IPS-15b (cell line): ENCODE results near the gene PI4KB.
"Not testable (repeated sequence)": the region's sequence is repeated elsewhere in the genome, so short reads cannot be mapped to it uniquely, and the experiment has no call there.

ENCODE experiments used
- H3K27me3 ChIP-seq: one replicate; pipeline ENCODE4 v1.6.1; 2013; ENCODE audit warnings: low read length; ENCODE audit not compliant: control insufficient read depth, insufficient read depth
- H3K36me3 ChIP-seq: one replicate; pipeline ENCODE4 v1.6.1; 2013; ENCODE audit warnings: low read length; ENCODE audit not compliant: control insufficient read depth, insufficient read depth
- H3K4me1 ChIP-seq: one replicate; pipeline ENCODE4 v1.6.1; 2013; ENCODE audit warnings: mild to moderate bottlenecking, low read length; ENCODE audit not compliant: control insufficient read depth, insufficient read depth
- H3K4me3 ChIP-seq: one replicate; pipeline ENCODE4 v1.5.1; 2013; ENCODE audit warnings: low read depth, low read length
- H3K9ac ChIP-seq: one replicate; pipeline ENCODE4 v1.6.1; 2013; ENCODE audit warnings: low read depth, mild to moderate bottlenecking, low read length
- H3K9me3 ChIP-seq: one replicate; pipeline ENCODE4 v1.6.1; 2013; ENCODE audit warnings: mild to moderate bottlenecking, low read length; ENCODE audit not compliant: control insufficient read depth, insufficient read depth

PI4KB gene

GRCh38 chr1:151362308-151363155 is 35.3 kb upstream of the PI4KB start:
- no peak overlapping the region for H3K4me3 ChIP-seq
- peaks cover 13% of the 10 kb centered on the region for H3K9me3 ChIP-seq
- H3K9ac ChIP-seq, result no peak overlapping the region
- no peaks in the 10 kb centered on the region for H3K27me3 ChIP-seq
- peaks cover 10% of the 10 kb centered on the region for H3K36me3 ChIP-seq
- no peaks in the 10 kb centered on the region for H3K4me1 ChIP-seq

GRCh38 chr1:151361883-151362282 is 34.7 kb upstream of the PI4KB start:
- H3K27me3 ChIP-seq, result no peaks in the 10 kb centered on the region
- no peaks in the 10 kb centered on the region for H3K4me1 ChIP-seq
- peaks cover 13% of the 10 kb centered on the region for H3K9me3 ChIP-seq
- no peak overlapping the region for H3K4me3 ChIP-seq
- H3K36me3 ChIP-seq, result peaks cover 8% of the 10 kb centered on the region
- H3K9ac ChIP-seq, result no peak overlapping the region

- no peak overlapping the region for H3K9ac ChIP-seq
- peaks cover 3% of the 10 kb centered on the region for H3K9me3 ChIP-seq
- H3K4me1 ChIP-seq, result no peaks in the 10 kb centered on the region
- H3K27me3 ChIP-seq, result no peaks in the 10 kb centered on the region
- H3K36me3 ChIP-seq, result no peaks in the 10 kb centered on the region
- no peak overlapping the region for H3K4me3 ChIP-seq
These were observed 29.5 kb upstream of the PI4KB start for GRCh38 chr1:151356696-151357095.

- Histone ChIP-seq H3K27me3 (no peaks in the 10 kb centered on the region), H3K36me3 (no peaks in the 10 kb centered on the region), H3K9me3 (peaks cover 3% of the 10 kb centered on the region), H3K4me3 (no peak overlapping the region), H3K9ac (no peak overlapping the region), H3K4me1 (peaks cover 5% of the 10 kb centered on the region)
These were observed 25.0 kb upstream of the PI4KB start for GRCh38 chr1:151352021-151352718.

DNA sequence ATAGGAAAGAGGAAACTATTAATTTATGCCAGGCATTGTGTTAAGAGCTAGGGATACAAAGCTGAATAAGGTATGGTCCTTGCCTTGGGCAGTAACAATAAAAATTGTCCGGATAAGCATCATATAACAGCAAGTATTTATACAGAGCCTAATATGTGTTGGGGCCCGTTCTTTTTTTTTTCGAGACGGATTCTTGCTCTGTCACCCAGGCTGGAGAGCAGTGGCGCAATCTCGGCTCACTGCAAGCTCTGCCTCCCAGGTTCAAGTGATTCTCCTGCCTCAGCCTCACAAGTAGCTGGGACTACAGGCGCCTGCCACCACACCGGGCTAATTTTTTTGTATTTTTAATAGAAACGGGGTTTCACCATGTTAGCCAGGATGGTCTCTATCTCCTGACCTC is 23.1 kb upstream of the PI4KB start:
- H3K36me3 ChIP-seq, H3K9ac ChIP-seq, H3K4me3 ChIP-seq, H3K9me3 ChIP-seq, H3K27me3 ChIP-seq: not testable (repeated sequence)
- H3K4me1 ChIP-seq, result peaks cover 11% of the 10 kb centered on the region

DNA sequence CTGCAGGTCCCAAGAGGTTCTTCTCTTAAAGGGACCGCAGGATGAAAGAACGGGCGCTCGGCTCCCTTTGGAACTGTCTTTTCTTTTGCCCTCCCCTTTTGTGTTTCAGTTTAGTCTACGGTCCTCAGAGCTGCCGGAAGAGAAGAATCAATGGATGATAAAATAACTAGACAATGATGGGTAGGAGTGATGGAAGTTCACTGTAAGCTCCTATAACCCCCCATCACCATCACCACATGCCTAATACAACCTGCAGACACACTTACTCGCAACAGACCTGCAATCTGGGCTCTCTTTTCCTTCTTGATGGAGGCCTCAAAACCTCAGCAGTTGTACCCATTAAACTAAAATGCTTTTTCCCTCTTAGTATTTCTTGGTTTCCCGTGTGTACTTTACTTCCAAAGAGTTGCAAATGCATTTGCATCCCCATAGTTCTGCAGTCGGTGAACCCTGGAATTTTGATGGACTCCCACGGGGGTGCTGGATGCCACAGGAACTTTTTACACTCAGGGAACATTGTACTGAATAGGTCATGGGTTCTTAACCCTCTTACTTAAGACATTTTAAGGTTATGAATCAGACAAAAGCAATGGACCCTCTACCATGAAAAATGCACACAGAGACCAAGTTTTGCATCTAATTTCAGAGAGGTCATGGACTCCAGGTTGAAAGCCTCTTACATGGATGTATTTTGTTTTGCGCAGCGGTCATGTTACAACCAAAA is 20.5 kb upstream of the PI4KB start:
- no peaks in the 10 kb centered on the region for H3K27me3 ChIP-seq
- peaks cover 14% of the 10 kb centered on the region for H3K36me3 ChIP-seq
- H3K9me3 ChIP-seq, result peaks cover 3% of the 10 kb centered on the region
- H3K4me1 ChIP-seq, result peaks cover 11% of the 10 kb centered on the region
- H3K9ac ChIP-seq, result peak overlapping the region; percentile 47
- peak overlapping the region; percentile 43 for H3K4me3 ChIP-seq

GRCh38 chr1:151346769-151347522 is 19.7 kb upstream of the PI4KB start, which contains the start of gene RFX5:
RFX5 (minus strand) TSS chr1:151347252; CDS start chr1:151346320, 932 bp downstream.
- peaks cover 21% of the 10 kb centered on the region for H3K36me3 ChIP-seq

DNA sequence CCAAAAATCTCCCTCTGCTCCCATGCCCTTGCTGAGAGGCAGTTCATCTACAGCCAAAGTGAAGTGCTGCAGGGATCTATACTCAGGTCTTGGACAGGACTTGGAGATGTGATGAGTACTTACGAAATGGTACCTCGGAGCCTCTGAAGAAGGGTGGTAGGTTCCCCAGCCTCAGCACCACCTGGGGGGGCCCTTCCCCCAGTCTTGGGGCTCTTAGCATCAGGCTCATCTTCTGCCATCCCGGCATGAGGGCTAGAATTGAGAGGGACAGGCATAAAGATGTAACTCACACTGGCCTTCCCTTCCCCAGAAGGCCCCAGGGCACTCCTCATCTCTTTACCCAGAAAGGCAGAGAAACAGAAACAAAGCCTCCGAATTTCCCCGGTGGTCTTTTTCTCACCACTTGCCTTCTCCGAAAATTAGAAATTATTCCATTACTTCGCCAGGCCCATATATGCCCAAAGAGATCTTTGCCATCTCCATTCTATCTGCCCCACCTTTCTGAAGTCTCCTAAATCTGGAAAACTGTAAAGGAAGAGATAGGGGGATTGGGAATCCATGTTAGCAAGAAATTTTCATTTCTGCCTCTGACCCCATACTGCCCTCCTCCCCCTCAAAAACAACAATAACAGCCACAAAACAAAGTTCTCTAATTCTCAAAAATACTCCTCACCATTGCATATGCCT is 19.0 kb upstream of the PI4KB start:
- no peaks in the 10 kb centered on the region for H3K27me3 ChIP-seq
- peak overlapping the region; percentile 98 for H3K9ac ChIP-seq
- no peaks in the 10 kb centered on the region for H3K9me3 ChIP-seq
- H3K36me3 ChIP-seq, result peaks cover 21% of the 10 kb centered on the region
- peak overlapping the region; percentile 89 for H3K4me3 ChIP-seq
- peaks cover 11% of the 10 kb centered on the region for H3K4me1 ChIP-seq

More at GRCh38 chr1:151346769-151347522, 19.7 kb upstream of the PI4KB start, which contains the start of gene RFX5:
- Histone ChIP-seq H3K4me1 (peaks cover 11% of the 10 kb centered on the region), H3K9me3 (peaks cover 2% of the 10 kb centered on the region), H3K9ac (peak within 1 kb of the TSS; percentile 98), H3K4me3 (peak within 1 kb of the TSS; percentile 89), H3K27me3 (no peaks in the 10 kb centered on the region)

GRCh38 chr1:151344291-151344690 is 17.1 kb upstream of the PI4KB start:
- H3K36me3 ChIP-seq, result peaks cover 21% of the 10 kb centered on the region
- no peaks in the 10 kb centered on the region for H3K9me3 ChIP-seq
- H3K4me3 ChIP-seq, result no peak overlapping the region
- no peak overlapping the region for H3K9ac ChIP-seq
- H3K4me1 ChIP-seq, result peaks cover 11% of the 10 kb centered on the region
- no peaks in the 10 kb centered on the region for H3K27me3 ChIP-seq

GRCh38 chr1:151343587-151343986 is 16.4 kb upstream of the PI4KB start:
- Histone ChIP-seq H3K9me3 (no peaks in the 10 kb centered on the region), H3K27me3 (no peaks in the 10 kb centered on the region), H3K9ac (no peak overlapping the region), H3K4me3 (no peak overlapping the region), H3K36me3 (peaks cover 21% of the 10 kb centered on the region), H3K4me1 (peaks cover 11% of the 10 kb centered on the region)
